Ureter (tissue), 1 donor: Measurements from ENCODE around the gene NAA35. TPM values are rescaled to one million over a fixed set of nuclear protein-coding genes. Genes with fewer than 3 reads are reported as not detected.
"Not testable (repeated sequence)": the region's sequence is repeated elsewhere in the genome, so short reads cannot be mapped to it uniquely, and the experiment has no call there.

Experiments used
- DNase-seq: peaks from one replicate; pipeline ENCODE4 v3.0.0-alpha.2; 2020; ENCODE audit warnings: low spot score
- total RNA-seq: library from RNA; stranded (reverse); gene quantifications from one replicate; pipeline ENCODE4 v1.2.4, GENCODE V29; 2023
- donor health status: DM: yes; HTN: yes; CAD: no.

NAA35 gene
- total RNA-seq, 1 donor from 2014 or later: 30.3 TPM

GRCh38 chr9:85944672-85945071 lies 3.7 kb downstream of the NAA35 start:
- no peak for DNase-seq

DNA sequence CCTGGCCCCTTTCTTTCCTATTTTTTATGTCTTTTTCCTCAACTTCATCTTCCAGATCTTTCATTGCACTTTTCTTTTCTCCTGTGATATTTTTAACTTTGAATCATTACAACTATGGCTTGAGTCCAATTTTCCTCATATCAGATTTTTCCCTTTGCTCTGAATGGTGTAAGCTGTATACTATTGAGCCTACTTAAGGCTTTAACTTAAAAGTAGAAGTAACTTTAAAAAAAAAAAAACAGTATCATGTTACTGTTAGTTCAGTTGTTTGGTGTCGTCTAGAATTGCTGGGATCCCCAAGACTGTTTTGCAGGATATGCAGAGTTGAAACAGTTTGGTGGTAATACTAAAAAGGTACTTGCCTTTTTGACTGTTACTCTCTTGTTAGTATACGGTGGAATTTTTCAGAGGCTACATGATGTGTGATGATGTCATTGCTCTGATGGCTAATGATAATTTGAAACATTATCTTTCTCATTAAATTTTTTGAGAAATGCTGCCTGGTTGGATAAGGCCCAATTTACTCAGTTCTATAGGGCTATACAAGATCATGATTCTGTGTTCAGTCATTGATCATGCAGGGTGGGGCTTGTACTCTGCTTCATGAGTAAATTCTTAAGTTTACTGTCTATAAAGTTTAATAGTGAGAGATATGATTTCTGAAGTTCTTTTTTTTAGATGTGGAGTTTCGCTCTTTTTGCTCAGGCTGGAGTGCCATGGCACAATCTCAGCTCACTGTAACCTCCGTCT lies 8.8 kb downstream of the NAA35 start:
- DNase-seq: no peak

- no peak for DNase-seq
These were observed 19.0 kb downstream of the NAA35 start for GRCh38 chr9:85959955-85960354.

GRCh38 chr9:85960688-85961093 lies 19.7 kb downstream of the NAA35 start:
- DNase-seq: no peak

GRCh38 chr9:85964526-85964925 lies 23.6 kb downstream of the NAA35 start:
- no peak for DNase-seq

DNA sequence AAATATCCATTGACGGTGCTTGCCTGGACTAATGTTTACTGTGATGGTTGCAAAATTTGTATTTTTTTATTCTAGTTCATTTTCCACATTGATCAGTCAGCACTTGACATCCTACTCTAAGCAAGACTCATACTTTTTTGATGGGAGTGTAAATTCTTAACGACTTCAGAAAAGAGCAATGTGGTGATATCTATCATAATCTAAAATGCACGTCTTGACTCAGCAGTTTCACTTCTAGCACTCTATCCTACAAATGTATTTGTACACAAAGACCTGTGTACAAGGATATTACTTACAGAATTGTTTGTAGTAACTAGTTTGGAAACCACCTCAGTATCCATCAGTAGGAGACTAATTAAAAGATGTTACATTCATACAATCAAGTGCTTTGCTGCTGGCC lies 24.0 kb downstream of the NAA35 start:
- DNase-seq: no peak

GRCh38 chr9:85969727-85970126 lies 28.8 kb downstream of the NAA35 start:
- DNase-seq: no peak

DNA sequence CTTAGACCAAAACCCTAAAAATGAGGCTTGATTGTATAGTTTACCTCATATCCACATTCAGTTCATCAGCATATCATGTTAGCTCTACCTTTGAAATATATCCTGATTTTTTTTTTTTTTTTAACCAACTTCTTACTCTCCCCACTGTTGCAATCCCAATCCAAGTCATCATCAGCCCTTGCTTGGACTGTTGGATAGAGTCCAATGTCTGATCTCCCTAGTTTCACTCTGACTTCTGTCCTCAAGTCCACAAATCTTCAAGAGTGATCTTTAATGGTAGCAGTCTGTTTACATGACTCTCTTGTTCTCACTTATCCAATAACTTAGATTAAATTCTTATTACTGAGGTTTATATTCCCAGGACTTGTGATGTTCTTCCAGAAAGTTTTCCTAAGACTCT lies 30.8 kb downstream of the NAA35 start:
- DNase-seq: no peak

DNA sequence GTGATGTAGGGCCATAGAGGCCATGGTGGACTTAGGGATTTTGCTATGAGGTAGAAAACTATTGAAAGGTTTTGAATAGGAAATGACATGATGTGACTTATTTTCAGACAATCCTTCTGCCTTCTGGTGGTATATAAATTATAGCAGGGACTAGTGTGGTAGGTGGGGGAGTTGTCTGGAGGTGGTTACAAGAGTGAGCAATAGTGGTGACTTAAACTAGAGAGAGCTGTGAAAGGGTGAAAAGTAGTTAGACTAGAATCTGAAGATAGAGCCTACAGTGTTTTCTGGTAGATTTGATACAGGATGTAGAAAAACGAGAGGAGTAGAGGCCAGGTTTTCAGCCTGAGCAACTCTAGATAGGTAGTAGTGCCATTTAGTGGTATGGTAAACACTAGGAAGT lies 32.3 kb downstream of the NAA35 start:
- no peak for DNase-seq

DNA sequence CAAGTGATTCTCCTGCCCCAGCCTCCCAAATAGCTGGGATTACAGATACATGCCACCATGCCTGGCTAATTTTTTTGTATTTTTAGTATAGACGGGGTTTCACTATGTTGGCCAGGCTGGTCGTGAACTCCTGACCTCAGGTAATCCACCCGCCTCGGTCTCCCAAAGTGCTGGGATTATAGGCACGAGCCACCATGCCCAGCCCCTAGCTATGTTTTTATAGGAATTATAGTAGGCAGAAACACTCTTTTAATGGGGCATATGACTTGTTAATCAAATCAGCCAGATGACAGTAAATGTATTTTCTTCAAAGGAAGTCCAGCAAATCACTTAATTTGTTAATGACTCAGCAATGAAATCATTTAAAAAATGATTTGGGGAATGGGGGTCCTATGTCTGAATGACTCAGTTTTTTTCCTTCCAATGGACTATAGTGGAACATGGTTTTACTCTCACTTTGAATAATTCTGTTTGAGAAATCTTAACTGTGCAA lies 33.2 kb downstream of the NAA35 start:
- DNase-seq: not testable (repeated sequence)

GRCh38 chr9:85978496-85978895 lies 37.5 kb downstream of the NAA35 start:
- DNase-seq: no peak

- no peak for DNase-seq
These were observed 40.4 kb downstream of the NAA35 start for GRCh38 chr9:85981369-85981768.

GRCh38 chr9:85984457-85984856 lies 43.5 kb downstream of the NAA35 start:
- DNase-seq: no peak

- DNase-seq: no peak
These were observed 46.3 kb downstream of the NAA35 start for GRCh38 chr9:85987236-85987635.

DNA sequence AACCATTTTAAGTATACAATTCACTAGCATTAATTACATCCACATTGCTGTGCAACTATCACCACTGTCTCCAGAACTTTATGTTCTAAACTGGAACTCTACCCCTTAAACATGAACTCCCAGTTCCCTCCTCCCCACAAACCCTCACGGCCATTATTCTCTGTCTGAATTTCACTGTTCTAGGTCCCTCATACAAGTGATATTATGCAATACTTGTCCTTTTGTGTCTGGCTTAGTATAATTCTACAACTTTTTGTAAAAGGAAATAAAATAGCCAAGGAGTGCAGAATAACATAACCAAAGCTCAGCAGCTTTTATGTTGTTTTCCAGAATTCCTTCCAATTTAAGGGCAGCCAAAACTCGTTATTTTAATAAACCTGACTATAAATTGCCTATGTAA lies 53.2 kb downstream of the NAA35 start:
- no peak for DNase-seq

- DNase-seq: no peak
These were observed 54.2 kb downstream of the NAA35 start for GRCh38 chr9:85995097-85995496.

GRCh38 chr9:85995599-85995998 lies 54.7 kb downstream of the NAA35 start:
- DNase-seq: no peak

DNA sequence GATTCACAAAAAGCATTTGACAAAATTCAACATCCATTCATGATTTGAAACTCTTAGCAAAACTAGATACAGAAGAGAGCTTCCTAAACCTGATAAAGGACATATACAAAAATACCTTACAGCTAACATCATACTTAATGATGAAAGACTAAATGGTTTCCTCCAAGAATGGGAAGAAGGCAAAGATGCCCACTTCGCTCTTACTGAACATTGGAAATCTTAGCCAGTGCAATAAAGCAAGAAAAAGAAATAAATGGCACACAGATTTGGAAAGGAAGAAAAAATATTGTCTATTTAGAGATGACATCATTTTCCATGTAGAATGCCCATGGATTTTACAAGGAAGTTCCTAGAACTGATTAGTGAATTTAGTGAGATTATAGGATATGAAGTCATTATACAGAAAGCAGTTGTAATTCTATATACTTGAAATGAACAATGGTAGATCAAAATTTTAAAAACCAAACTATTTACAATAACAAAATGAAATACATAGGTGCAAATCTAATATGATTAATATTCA lies 64.4 kb downstream of the NAA35 start:
- no peak for DNase-seq

- DNase-seq: no peak
These were observed 68.2 kb downstream of the NAA35 start for GRCh38 chr9:86009133-86009532.

DNA sequence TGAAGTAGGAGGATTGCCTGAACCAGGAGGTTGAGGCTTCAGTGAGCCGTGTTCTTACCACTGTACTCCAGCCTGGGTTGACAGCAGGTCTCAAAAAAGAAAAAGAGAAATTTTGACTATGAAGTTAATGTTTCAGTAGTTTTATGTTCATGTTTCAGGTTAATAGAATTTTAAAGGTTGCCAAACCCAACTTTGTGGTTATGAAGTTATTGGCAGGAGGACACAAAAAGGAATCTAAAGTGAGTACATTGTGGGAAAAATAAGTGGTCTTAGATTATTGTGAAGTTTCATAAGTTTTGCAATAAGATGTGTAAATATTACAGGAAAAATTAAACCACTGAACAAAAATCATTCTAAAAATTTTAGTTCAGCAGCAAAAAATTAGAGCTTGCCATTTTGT lies 79.8 kb downstream of the NAA35 start:
- no peak for DNase-seq

DNA sequence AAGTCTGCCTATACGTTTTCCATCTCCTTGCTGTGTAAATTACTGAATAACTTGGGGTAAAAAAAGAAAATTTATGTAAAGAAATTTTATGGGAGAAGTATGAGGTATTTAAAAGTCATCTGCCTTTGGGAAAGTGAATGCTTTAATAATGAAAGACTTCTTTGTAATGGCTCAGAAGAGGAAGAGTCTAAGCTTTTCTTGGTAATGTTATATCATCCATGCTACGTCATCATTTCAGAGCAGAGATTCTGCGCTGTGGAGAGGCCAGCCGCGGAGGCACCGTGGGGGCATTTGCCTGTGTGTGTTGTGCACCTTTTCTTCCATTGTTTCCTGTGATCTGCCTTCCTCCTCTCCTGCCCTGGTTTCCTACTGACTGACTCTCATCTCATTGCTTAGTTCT lies 80.2 kb downstream of the NAA35 start:
- no peak for DNase-seq

- no peak for DNase-seq
These were observed 81.8 kb downstream of the NAA35 start for GRCh38 chr9:86022687-86023266.

- no peak for DNase-seq
These were observed 86.8 kb downstream of the NAA35 start for GRCh38 chr9:86027767-86028166.
